ENCODE results near the gene ACVR2B. TPM values are rescaled to one million over a fixed set of nuclear protein-coding genes. Genes with fewer than 3 reads are reported as not detected.

Gene ACVR2B
- total RNA-seq, 1 experiment from 2014 or later: 1.8 TPM

DNA sequence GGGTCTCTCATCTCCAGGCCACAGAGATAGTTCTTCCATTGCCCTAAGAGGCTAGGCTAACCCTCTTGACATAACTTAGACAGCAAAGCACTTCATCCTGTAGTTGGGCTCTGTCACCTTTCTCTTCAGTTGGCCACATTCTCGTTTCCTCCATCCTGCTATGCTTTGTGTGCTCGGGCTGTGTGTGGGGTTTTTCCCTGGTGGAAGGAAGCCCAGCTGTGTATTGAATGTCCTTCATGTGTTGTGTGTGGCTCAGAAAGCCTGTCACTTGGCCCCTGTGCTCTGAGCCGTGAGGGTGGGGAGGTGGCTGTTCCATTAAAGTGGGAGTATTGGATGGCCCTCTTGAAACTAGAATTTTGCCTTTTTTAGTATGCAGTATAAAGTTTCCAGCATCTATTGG lies 33.6 kb downstream of the ACVR2B start:
- no peaks in the 10 kb centered on the region for H3K36me3 ChIP-seq (ENCODE audit: low read depth, low read length)
- ChIA-PET CTCF (no interaction called here), POLR2A (ENCODE audit: unreplicated experiment) (no interaction called here)
- intact Hi-C loops (cut with micrococcal nuclease): loop anchor here (10.0 kb wide), 1 partner anchor 483 kb away; no protein-coding TSS in a partner anchor
- no TSS peak for BruUV-seq (replicated peaks)
- no peaks in the 10 kb centered on the region for H3K79me2 ChIP-seq (ENCODE audit: low read length)
- no peak overlapping the region for H3K27ac ChIP-seq (ENCODE audit: low read length)
- H2AFZ ChIP-seq (ENCODE audit: low read length): no peak overlapping the region
- DNase-seq: no peak
- H3K9ac ChIP-seq (ENCODE audit: low read length): no peak overlapping the region
- H3K4me2 ChIP-seq (ENCODE audit: low read length): no peak overlapping the region
- TF ChIP-seq EZH2phosphoT487 (IDR thresholded peaks at IDR 0.05; ENCODE audit: borderline replicate concordance, low read length) (no peak), EZH2 (IDR thresholded peaks at IDR 0.05; ENCODE audit: low read length, unreplicated experiment) (no peak)
- TF ChIP-seq, protein P1, sequence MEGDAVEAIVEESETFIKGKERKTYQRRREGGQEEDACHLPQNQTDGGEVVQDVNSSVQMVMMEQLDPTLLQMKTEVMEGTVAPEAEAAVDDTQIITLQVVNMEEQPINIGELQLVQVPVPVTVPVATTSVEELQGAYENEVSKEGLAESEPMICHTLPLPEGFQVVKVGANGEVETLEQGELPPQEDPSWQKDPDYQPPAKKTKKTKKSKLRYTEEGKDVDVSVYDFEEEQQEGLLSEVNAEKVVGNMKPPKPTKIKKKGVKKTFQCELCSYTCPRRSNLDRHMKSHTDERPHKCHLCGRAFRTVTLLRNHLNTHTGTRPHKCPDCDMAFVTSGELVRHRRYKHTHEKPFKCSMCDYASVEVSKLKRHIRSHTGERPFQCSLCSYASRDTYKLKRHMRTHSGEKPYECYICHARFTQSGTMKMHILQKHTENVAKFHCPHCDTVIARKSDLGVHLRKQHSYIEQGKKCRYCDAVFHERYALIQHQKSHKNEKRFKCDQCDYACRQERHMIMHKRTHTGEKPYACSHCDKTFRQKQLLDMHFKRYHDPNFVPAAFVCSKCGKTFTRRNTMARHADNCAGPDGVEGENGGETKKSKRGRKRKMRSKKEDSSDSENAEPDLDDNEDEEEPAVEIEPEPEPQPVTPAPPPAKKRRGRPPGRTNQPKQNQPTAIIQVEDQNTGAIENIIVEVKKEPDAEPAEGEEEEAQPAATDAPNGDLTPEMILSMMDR (conservative IDR thresholded peaks at IDR 0.05; ENCODE audit: low read depth, low read length): no peak
- ATAC-seq: no peak
- H3K4me1 ChIP-seq (ENCODE audit: insufficient read depth, low read length): no peaks in the 10 kb centered on the region
- H4K20me1 ChIP-seq (ENCODE audit: low read length): no peaks in the 10 kb centered on the region
- H3K9me2 ChIP-seq (replicated peaks; ENCODE audit: low read length): no peaks in the 10 kb centered on the region
- H3K4me3 ChIP-seq (ENCODE audit: low read length): no peak overlapping the region
- H3K27me3 ChIP-seq (ENCODE audit: low read length): no peaks in the 10 kb centered on the region
- no peaks in the 10 kb centered on the region for H3K9me3 ChIP-seq (ENCODE audit: low read length)
- H3F3A ChIP-seq (ENCODE audit: low read length, unreplicated experiment): no peaks in the 10 kb centered on the region

DNA sequence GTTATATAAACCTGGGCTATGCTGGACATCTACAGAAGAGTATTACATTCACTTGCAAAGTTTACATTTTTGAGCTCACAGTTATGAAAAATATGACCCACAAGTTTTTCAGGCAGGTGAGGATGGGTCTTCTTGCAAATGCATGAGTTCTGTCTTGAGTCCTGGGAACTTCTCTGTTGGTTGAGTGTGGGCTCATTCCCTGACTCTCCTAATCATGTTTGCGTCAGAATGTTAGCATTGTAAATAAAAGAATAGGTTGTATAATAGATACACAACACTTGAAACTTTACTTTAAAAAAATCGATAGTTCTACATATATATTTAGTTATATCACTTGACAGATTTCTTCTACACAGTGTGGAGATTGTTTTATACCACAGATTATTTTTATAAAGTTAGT lies 35.3 kb downstream of the ACVR2B start:
- no peak for DNase-seq
- no peak overlapping the region for H3K4me2 ChIP-seq (ENCODE audit: low read length)
- no TSS peak for BruUV-seq (replicated peaks)
- no peaks in the 10 kb centered on the region for H3K9me2 ChIP-seq (replicated peaks; ENCODE audit: low read length)
- ChIA-PET CTCF (interaction anchor here (0.9 kb wide), 1 partner anchor 355 kb away, joined by 9 read pairs; no protein-coding TSS in a partner anchor), POLR2A (ENCODE audit: unreplicated experiment) (no interaction called here)
- no peaks in the 10 kb centered on the region for H3K27me3 ChIP-seq (ENCODE audit: low read length)
- H3F3A ChIP-seq (ENCODE audit: low read length, unreplicated experiment): no peaks in the 10 kb centered on the region
- no peaks in the 10 kb centered on the region for H3K9me3 ChIP-seq (ENCODE audit: low read length)
- H3K4me1 ChIP-seq (ENCODE audit: insufficient read depth, low read length): no peaks in the 10 kb centered on the region
- no peaks in the 10 kb centered on the region for H3K79me2 ChIP-seq (ENCODE audit: low read length)
- H4K20me1 ChIP-seq (ENCODE audit: low read length): no peaks in the 10 kb centered on the region
- H3K4me3 ChIP-seq (ENCODE audit: low read length): no peak overlapping the region
- H2AFZ ChIP-seq (ENCODE audit: low read length): no peak overlapping the region
- TF ChIP-seq EZH2phosphoT487 (IDR thresholded peaks at IDR 0.05; ENCODE audit: borderline replicate concordance, low read length) (no peak), EZH2 (IDR thresholded peaks at IDR 0.05; ENCODE audit: low read length, unreplicated experiment) (no peak)
- TF ChIP-seq, protein P1 (conservative IDR thresholded peaks at IDR 0.05; ENCODE audit: low read depth, low read length): no peak
- H3K36me3 ChIP-seq (ENCODE audit: low read depth, low read length): no peaks in the 10 kb centered on the region
- no peak overlapping the region for H3K27ac ChIP-seq (ENCODE audit: low read length)
- ATAC-seq: no peak
- intact Hi-C loops (cut with micrococcal nuclease): loop anchor here (10.0 kb wide), 1 partner anchor 484 kb away; no protein-coding TSS in a partner anchor
- H3K9ac ChIP-seq (ENCODE audit: low read length): no peak overlapping the region

DNA sequence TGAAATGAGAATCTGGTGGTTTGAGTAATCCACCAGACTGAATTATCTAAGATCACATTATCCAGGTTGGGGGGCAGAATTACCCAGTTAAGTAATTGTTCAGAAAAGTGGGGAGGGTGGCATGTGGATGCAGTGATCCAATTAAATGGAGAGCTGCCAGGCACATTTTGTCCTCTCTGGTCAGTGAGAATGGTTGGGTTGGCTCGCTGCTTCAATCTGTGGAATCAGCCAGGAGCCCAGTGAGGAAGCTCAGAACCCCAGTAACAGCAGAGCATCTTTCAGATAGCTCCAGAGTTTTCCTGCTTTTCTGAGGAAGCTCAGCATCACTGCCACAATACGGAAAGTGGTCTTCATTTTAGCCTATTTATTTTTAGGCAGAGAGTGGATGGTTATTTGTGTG lies 36.1 kb downstream of the ACVR2B start:
- intact Hi-C loops (cut with micrococcal nuclease): loop anchor here (10.0 kb wide), 1 partner anchor 485 kb away; no protein-coding TSS in a partner anchor
- BruUV-seq (replicated peaks): no TSS peak
- no peak for ATAC-seq
- H3K9me2 ChIP-seq (replicated peaks; ENCODE audit: low read length): no peaks in the 10 kb centered on the region
- DNase-seq: no peak
- no peaks in the 10 kb centered on the region for H4K20me1 ChIP-seq (ENCODE audit: low read length)
- no peaks in the 10 kb centered on the region for H3F3A ChIP-seq (ENCODE audit: low read length, unreplicated experiment)
- CTCF ChIA-PET: interaction anchor here (0.9 kb wide), 1 partner anchor 355 kb away, joined by 9 read pairs; no protein-coding TSS in a partner anchor
- no peak for TF ChIP-seq EZH2 (IDR thresholded peaks at IDR 0.05; ENCODE audit: low read length, unreplicated experiment)
- TF ChIP-seq, protein P1 (conservative IDR thresholded peaks at IDR 0.05; ENCODE audit: low read depth, low read length): no peak
- no peak for TF ChIP-seq EZH2phosphoT487 (IDR thresholded peaks at IDR 0.05; ENCODE audit: borderline replicate concordance, low read length)
- no peaks in the 10 kb centered on the region for H3K27me3 ChIP-seq (ENCODE audit: low read length)
- no peak overlapping the region for H3K4me2 ChIP-seq (ENCODE audit: low read length)
- no peaks in the 10 kb centered on the region for H3K4me1 ChIP-seq (ENCODE audit: insufficient read depth, low read length)
- H3K79me2 ChIP-seq (ENCODE audit: low read length): no peaks in the 10 kb centered on the region
- H3K9me3 ChIP-seq (ENCODE audit: low read length): no peaks in the 10 kb centered on the region
- no peak overlapping the region for H3K27ac ChIP-seq (ENCODE audit: low read length)
- H2AFZ ChIP-seq (ENCODE audit: low read length): no peak overlapping the region
- no peaks in the 10 kb centered on the region for H3K36me3 ChIP-seq (ENCODE audit: low read depth, low read length)
- H3K9ac ChIP-seq (ENCODE audit: low read length): no peak overlapping the region
- POLR2A ChIA-PET (ENCODE audit: unreplicated experiment): no interaction called here
- no peak overlapping the region for H3K4me3 ChIP-seq (ENCODE audit: low read length)

All from PC-3 (cell line).